Stimulated activated effector memory CD8-positive, alpha-beta T cell treated with anti-CD3 and anti-CD28 coated beads, Interleukin-12 subunit alpha, Interleukin-12 subunit beta, amount 100 ng/mL, for 72 hours (primary cell): ENCODE measurements around the gene UBN1.

Experiments used
- ATAC-seq: fragments of 150-1000 bp; cut with Tn5 transposase; 2 replicates; pipeline ENCODE4 v1.10.0; 2021
- DNase-seq, 2 donors: peaks; one replicate each; pipeline ENCODE4 v3.0.0; 2021 to 2022; ENCODE audit warnings: low spot score in 2 of 2
- H3K27ac Mint-ChIP-seq: one replicate; pipeline ENCODE4 v1.8.0; 2022; ENCODE audit warnings: mild to moderate bottlenecking, mixed read lengths
- H3K36me3 Mint-ChIP-seq: one replicate; pipeline ENCODE4 v1.8.0; 2022; ENCODE audit warnings: mild to moderate bottlenecking, mixed read lengths
- H3K4me1 Mint-ChIP-seq: one replicate; pipeline ENCODE4 v1.8.0; 2022; ENCODE audit warnings: mixed read lengths
- H3K4me3 Mint-ChIP-seq: one replicate; pipeline ENCODE4 v1.8.0; 2022; ENCODE audit warnings: mild to moderate bottlenecking, mixed read lengths
- H3K9me3 Mint-ChIP-seq: one replicate; pipeline ENCODE4 v1.8.0; 2022; ENCODE audit warnings: mixed read lengths

UBN1 gene

DNA sequence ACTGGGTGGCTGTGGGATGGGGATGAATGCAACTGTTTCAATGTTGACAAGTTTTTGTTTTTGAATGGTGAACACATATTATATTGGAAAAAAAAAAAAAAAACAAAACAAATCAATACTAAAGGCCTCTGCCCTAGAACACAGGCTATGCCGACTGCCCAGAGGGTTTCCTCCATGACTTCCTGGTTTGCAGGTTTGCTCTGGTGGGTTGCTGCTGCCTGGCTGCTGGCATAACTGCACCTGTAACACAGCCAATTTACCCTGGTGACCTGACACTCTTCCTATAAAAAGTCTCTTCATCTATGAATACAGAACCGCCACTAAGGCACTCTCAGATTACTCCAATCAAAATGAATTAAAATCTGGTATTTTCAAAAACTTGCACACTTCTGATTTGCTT is 10.6 kb upstream of the UBN1 start:
- DNase-seq (no peak), ATAC-seq (no peak)
- H3K4me3 Mint-ChIP-seq = no peak overlapping the region
- H3K9me3 Mint-ChIP-seq = no peaks in the 10 kb centered on the region
- H3K36me3 Mint-ChIP-seq = peaks cover 100% of the 10 kb centered on the region
- peak overlapping the region; percentile 63 for H3K27ac Mint-ChIP-seq
- H3K4me1 Mint-ChIP-seq = peaks cover 20% of the 10 kb centered on the region

DNA sequence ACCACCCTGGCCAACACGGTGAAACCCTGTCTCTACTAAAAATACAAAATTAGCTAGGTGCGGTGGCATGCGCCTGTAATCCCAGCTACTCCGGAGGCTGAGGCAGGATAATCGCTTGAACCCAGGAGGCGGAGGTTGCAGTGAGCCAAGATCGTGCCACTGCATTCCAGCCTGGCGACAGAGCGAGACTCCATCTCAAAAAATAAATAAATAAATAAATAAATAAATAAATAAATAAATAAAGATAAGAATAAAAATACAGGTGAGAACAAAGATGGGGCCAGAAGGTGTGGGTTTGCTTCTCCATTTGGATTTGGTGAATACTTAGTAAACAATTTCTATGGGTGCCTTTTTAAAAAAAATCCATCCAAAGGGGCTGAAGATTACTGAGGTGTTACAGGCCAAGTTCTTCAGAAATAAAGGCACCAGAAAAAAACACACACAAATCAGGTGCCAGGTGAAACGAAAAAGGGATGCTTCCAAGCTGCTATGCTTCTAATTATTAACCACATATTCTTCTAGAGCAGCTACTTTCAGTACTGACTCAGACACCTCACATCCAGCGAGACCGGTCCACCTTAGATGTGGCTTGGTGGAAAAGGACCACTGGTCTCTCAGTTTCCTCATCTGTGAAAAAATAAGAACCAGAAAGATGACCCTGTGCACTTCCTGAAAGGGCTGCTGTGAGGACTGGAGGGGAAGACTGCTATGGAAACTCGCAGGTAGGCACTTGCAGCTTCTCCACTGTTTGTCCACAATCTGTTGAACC is 9.4 kb upstream of the UBN1 start:
- no peak for ATAC-seq
- Mint-ChIP-seq H3K9me3 (no peaks in the 10 kb centered on the region), H3K4me1 (peaks cover 15% of the 10 kb centered on the region), H3K27ac (peak overlapping the region; percentile 58), H3K36me3 (peaks cover 100% of the 10 kb centered on the region), H3K4me3 (no peak overlapping the region)
- no peak for DNase-seq

DNA sequence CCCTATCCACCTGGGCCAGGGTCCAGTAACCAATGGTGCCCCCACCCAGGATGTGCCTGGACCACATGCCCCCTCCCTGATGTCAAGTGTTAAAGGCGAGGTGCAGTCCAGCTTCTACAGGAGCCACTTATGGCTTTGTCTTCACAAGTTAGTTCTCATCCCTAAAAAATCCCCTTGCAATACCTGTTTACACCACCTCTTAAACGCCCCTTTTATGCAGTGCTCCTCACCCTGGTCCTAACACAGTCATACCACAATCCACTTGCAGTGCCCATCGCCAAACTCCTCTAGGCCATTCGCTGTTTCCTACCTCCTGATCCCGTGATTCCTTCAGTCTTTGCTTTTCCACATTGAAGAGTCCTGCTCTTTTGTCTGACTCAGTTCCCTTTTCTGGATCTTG is 7.3 kb upstream of the UBN1 start:
- Mint-ChIP-seq H3K9me3 (no peaks in the 10 kb centered on the region), H3K27ac (no peak overlapping the region), H3K4me3 (no peak overlapping the region), H3K36me3 (peaks cover 100% of the 10 kb centered on the region), H3K4me1 (peaks cover 15% of the 10 kb centered on the region)
- DNase-seq (no peak), ATAC-seq (no peak)

DNA sequence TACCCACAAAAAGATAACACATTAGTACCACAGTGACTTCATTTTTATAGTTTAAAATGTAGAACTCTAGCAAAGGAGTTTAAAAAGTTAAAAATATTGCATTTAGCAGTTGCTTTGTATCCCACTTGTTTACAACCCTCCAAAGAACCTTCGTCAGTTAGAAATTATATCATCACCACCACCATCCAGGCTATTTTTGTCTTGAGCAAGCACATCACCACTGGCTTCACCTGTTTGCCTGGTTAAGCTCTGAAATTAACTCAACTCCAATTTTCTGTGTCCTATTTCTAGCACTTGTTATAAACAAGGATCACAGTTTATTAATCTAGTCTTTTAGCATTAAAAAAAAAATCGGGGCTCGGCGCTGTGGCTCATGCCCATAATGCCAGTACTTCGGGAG is 6.3 kb upstream of the UBN1 start:
- H3K27ac Mint-ChIP-seq = peak overlapping the region; percentile 50
- H3K4me3 Mint-ChIP-seq = no peak overlapping the region
- ATAC-seq (no peak), DNase-seq (no peak)
- peaks cover 100% of the 10 kb centered on the region for H3K36me3 Mint-ChIP-seq
- H3K9me3 Mint-ChIP-seq = no peaks in the 10 kb centered on the region
- peaks cover 24% of the 10 kb centered on the region for H3K4me1 Mint-ChIP-seq

DNA sequence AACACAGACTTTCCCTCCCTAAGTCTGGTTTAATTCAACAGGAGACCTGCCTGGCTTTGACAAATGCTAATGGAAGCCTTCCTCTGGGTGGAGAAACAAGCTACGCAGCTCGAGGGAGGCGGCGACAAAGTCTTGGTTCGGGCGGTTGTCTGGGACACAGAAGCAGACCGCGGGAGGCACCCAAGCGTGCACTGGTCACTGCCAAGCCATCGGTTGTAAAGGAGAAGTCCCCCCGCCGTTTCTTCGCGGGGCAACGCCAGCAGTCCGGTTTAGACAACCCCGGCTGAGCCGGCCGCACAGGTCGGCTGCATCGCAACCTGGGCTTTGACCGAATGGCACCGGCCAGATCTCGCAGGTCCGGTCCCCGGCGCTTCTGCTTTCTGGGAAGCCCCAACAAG is 779 bp upstream of the UBN1 start:
- Mint-ChIP-seq H3K36me3 (peaks cover 65% of the 10 kb centered on the region), H3K9me3 (no peaks in the 10 kb centered on the region), H3K4me1 (peaks cover 39% of the 10 kb centered on the region), H3K4me3 (peak overlapping the region; percentile 80), H3K27ac (peak overlapping the region; percentile 93)
- ATAC-seq = no peak
- DNase-seq = peak in 1 of 2 donors; percentile 61

DNA sequence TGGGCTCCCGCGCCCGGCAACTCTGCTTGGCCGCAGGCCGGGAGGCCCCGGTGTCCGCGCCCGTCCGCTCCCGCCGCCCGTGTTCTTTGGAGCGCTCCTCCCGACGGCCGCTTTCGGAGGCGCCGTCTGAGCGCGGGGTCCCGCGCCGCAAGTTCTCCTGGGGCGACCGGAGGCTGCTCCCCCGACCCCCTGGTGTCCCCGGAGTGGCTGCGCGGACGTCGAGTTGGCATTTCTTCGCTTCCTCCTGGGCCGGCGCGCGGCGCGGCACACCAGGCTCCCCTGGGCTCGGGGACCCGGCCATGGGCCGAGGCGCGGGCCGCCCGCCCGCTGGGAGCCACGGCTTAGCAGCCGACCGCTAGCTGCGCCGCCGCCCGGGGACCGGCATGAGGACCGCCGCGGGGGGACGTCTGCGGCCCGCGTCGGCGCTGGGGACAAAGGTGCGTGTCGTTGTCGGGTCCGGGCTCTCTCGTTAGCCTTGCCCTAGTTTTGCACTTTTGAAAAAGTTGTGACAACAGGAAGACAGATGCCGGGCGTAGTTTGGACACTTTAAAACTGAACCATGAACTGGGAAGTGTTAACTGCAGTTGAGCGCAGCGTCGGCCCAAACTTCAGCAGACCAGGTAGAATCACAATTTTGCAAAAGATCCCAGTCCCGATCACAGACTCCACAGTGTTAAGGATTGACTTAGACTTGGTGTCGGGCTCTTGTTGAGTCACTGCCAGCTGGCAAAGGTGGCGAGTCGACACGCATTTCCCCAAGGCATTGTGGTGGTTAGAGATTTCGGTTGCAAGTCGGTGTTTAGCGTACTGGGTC is 700 bp downstream of the UBN1 start:
- Mint-ChIP-seq H3K4me3 (peak overlapping the region; percentile 80), H3K9me3 (no peaks in the 10 kb centered on the region), H3K27ac (peak overlapping the region; percentile 93), H3K36me3 (peaks cover 55% of the 10 kb centered on the region), H3K4me1 (peaks cover 49% of the 10 kb centered on the region)
- peak; percentile 35 for ATAC-seq
- no peak for DNase-seq

DNA sequence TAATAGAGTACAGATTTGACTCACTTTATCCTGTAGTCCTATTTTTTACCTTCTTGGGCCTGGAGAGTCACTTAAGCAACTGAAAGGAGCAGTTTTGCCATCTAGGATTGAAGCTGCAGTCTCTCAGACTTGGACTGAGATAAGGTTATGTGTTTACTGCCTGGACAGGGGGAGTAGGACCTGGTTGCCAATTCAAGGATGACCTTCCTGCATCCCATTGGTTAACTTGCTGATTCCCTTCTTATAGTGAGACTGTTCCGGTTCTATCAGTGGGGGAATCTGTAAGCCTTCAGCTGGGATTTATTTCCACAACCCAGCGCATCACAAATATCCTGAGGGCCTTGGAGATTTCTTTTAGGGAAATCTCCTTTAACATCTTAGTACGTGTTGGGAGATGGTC is 2.9 kb downstream of the UBN1 start:
- Mint-ChIP-seq H3K36me3 (peaks cover 55% of the 10 kb centered on the region), H3K4me1 (peaks cover 48% of the 10 kb centered on the region), H3K4me3 (no peak overlapping the region), H3K27ac (no peak overlapping the region), H3K9me3 (no peaks in the 10 kb centered on the region)
- no peak for DNase-seq
- no peak for ATAC-seq

DNA sequence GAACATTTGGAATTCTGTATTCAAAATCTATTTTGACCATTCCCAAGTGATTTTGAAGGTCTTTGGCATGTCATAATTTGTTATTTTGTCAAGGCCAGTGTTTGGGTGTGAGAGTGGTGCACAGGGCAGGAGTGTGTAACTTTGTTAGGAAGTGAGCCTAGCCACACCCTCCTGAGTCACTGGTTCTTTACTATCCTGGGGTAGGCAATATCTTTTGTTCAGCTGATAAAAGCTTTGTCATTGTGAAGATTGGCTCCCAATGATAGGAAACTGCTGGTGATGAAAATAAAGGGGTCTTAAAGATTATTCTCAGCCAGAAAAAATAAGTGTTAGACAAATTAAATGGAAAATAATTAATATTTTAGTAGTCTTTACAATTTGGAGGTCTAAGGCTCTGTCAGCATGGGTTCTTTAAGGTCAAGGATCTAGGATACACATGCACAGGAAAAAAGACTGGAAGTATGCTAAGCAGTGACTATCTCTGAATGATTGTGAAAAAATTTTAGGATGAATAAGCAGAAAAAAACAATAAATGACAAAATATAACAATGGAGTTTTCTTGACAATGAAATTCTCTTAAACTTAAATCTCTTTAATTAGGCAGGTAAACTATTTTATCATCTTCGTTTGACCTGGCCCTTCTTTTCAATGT is 5.1 kb downstream of the UBN1 start:
- no peaks in the 10 kb centered on the region for H3K9me3 Mint-ChIP-seq
- no peak for DNase-seq
- H3K4me1 Mint-ChIP-seq = peaks cover 36% of the 10 kb centered on the region
- H3K36me3 Mint-ChIP-seq = peaks cover 60% of the 10 kb centered on the region
- peak overlapping the region; percentile 34 for H3K27ac Mint-ChIP-seq
- no peak for ATAC-seq
- no peak overlapping the region for H3K4me3 Mint-ChIP-seq

DNA sequence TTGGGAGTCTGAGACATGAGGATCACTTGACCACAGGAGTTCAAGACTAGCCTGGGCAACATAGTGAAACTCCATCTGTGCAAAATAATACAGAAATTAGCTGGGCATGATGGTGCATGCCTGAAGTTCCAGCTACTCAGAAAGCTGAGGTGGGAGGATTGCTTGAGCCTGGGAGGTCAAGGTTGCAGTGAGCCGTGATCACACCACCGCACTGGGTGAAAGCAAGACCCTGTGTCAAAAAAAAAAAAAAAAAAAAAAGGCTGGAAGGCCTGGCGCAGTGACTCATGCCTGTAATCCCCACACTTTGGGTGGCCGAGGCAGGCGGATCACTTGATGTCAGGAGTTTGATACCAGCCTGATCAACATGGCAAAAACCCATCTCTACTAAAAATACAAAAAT is 8.1 kb downstream of the UBN1 start:
- ATAC-seq (no peak), DNase-seq (no peak)
- Mint-ChIP-seq H3K4me1 (peaks cover 23% of the 10 kb centered on the region), H3K27ac (no peak overlapping the region), H3K9me3 (no peaks in the 10 kb centered on the region), H3K4me3 (no peak overlapping the region), H3K36me3 (peaks cover 79% of the 10 kb centered on the region)

DNA sequence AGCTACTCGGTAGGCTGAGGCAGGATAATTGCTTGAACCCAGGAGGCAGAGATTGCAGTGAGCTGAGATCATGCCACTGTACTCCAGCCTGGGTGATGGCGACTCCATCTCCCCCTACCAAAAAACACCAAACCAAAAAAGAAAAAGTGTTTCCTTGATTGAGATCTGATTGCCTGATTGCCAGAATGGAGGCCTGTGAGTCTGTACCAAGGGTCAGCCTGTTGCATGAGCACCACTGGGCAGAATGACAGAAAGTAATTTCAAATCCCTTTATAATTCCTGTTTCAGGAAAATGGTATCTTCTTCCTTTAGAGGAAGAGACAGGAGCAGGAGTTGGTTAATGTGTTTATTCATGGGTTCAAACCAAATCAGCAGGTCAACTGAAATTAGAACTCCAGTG is 8.5 kb downstream of the UBN1 start:
- DNase-seq (no peak), ATAC-seq (no peak)
- no peak overlapping the region for H3K4me3 Mint-ChIP-seq
- H3K9me3 Mint-ChIP-seq = no peaks in the 10 kb centered on the region
- H3K4me1 Mint-ChIP-seq = peaks cover 24% of the 10 kb centered on the region
- H3K36me3 Mint-ChIP-seq = peaks cover 83% of the 10 kb centered on the region
- H3K27ac Mint-ChIP-seq = no peak overlapping the region

DNA sequence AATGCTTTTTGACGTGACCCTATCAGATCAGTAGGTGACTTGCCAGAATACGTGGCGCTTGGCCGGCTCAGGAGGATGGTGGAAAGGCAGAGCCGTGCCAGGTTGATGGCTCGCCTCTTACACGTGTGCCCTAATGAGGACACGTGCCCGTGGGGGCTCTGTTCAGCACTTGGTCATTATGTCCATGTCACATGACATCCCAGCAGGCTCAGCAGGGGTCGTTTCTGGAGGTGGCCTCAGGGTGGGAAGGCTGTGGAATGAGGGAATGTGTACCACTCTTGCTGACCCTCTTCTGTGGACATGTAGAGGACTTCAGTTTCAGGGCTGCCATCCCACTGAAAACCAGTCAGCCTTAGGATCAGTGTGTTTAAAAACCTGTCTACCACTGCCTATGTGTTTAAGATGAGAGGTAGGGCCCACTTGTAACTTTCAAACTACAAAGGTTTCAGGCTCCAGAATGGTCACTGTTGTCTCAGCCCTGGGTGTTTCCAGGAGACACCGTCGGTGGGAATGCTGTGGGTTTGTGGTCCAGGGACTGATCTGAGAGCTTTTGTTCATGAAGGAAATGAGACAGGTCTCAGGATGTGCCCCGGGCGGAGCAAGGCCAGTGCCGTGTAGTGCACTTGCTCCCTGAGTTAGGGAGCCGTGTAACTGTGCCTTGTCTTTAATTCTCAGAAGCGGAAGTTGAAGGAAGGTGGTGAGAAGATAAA is 12.1 kb downstream of the UBN1 start:
- Mint-ChIP-seq H3K4me3 (no peak overlapping the region), H3K9me3 (no peaks in the 10 kb centered on the region), H3K36me3 (peaks cover 97% of the 10 kb centered on the region), H3K27ac (peak overlapping the region; percentile 32), H3K4me1 (peaks cover 7% of the 10 kb centered on the region)
- no peak for ATAC-seq
- DNase-seq = no peak

DNA sequence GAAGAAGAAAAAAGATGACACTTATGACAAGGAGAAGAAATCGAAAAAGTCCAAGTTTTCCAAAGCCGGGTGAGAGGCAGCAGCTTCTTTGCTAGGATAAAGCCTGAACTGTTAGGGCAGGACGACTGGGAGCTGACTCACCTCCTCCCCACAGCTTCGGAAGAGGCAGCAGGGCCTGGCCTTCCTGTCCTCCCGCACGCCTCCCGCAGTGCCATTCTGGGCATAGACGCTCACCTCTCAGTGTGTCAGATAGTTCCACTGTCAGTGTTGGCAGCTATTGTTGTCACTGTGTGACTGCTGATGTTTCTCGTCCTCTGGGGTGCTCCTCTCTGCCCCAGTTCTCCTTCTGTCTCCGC is 12.6 kb downstream of the UBN1 start:
- peaks cover 7% of the 10 kb centered on the region for H3K4me1 Mint-ChIP-seq
- H3K27ac Mint-ChIP-seq = peak overlapping the region; percentile 70
- no peak overlapping the region for H3K4me3 Mint-ChIP-seq
- ATAC-seq = no peak
- no peaks in the 10 kb centered on the region for H3K9me3 Mint-ChIP-seq
- H3K36me3 Mint-ChIP-seq = peaks cover 97% of the 10 kb centered on the region
- DNase-seq = no peak

DNA sequence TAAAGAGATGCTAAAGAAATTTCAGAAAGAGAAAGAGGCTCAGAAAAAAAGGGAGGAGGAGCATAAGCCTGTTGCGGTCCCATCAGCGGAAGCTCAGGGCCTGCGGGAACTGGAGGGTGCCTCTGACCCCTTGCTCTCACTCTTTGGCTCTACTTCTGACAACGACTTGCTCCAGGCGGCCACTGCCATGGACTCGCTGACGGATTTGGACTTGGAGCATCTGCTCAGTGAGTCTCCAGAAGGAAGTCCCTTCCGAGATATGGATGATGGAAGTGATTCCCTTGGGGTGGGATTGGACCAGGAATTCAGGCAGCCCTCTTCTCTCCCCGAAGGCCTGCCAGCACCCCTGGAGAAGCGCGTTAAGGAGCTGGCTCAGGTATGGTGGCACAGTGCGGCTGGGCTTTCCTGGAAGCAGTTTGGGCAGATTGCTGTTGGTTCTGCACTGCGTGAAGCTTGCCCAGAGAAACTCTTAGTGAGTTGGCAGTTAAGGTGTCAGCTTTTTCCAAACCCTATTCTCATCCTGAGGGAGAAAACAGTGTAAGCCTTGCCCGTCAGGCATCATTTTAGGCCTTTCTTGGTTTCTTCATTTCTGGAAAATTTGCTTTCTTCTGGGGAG is 13.6 kb downstream of the UBN1 start:
- Mint-ChIP-seq H3K9me3 (no peaks in the 10 kb centered on the region), H3K4me3 (no peak overlapping the region), H3K4me1 (peaks cover 7% of the 10 kb centered on the region), H3K36me3 (peaks cover 88% of the 10 kb centered on the region), H3K27ac (peak overlapping the region; percentile 70)
- DNase-seq = no peak
- ATAC-seq = no peak

DNA sequence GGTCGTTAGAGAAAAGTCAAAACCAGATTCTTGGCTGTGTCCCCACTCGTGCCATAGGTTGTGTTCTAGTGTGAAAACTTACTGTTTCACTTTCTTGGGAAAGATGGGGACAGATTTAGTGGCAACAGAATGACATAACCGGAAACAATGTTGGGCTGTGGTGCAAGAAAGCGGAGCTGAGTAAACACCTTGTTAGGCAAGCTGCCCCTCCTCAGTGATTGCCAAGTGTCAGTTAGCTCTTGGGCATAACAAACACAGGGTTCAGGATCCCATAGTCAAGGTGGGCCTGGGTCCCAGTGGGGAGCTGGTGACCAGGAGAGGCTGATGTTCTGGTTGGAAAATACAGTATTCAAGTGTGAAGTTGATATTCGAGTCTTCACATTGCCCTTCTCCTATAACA is 15.4 kb downstream of the UBN1 start:
- H3K4me3 Mint-ChIP-seq = no peak overlapping the region
- H3K9me3 Mint-ChIP-seq = no peaks in the 10 kb centered on the region
- H3K27ac Mint-ChIP-seq = no peak overlapping the region
- DNase-seq = no peak
- ATAC-seq = no peak
- peaks cover 82% of the 10 kb centered on the region for H3K36me3 Mint-ChIP-seq
- H3K4me1 Mint-ChIP-seq = peaks cover 18% of the 10 kb centered on the region

DNA sequence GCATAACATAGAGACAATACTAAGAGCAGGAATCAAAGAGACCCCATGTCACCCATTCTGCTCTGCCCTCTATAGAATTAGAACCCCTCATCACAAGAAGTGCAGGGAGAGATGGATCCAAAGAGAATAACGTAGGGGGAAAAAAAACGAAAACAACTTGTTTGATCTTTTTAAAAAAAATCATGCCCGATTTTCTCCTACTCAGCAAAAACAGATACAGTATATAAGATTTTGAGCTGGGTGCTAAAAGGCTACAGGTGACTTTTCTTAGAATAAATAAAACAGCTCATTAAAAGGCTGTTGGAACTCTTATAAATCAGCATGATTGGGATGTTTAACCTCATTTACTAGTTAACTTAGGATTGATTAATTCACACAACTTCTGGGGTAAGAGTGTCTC is 17.4 kb downstream of the UBN1 start:
- DNase-seq (no peak), ATAC-seq (no peak)
- Mint-ChIP-seq H3K27ac (peak overlapping the region; percentile 34), H3K4me1 (peaks cover 32% of the 10 kb centered on the region), H3K4me3 (no peak overlapping the region), H3K9me3 (no peaks in the 10 kb centered on the region), H3K36me3 (peaks cover 80% of the 10 kb centered on the region)
